ENCODE measurements around the gene EVX1.

Gene EVX1

DNA sequence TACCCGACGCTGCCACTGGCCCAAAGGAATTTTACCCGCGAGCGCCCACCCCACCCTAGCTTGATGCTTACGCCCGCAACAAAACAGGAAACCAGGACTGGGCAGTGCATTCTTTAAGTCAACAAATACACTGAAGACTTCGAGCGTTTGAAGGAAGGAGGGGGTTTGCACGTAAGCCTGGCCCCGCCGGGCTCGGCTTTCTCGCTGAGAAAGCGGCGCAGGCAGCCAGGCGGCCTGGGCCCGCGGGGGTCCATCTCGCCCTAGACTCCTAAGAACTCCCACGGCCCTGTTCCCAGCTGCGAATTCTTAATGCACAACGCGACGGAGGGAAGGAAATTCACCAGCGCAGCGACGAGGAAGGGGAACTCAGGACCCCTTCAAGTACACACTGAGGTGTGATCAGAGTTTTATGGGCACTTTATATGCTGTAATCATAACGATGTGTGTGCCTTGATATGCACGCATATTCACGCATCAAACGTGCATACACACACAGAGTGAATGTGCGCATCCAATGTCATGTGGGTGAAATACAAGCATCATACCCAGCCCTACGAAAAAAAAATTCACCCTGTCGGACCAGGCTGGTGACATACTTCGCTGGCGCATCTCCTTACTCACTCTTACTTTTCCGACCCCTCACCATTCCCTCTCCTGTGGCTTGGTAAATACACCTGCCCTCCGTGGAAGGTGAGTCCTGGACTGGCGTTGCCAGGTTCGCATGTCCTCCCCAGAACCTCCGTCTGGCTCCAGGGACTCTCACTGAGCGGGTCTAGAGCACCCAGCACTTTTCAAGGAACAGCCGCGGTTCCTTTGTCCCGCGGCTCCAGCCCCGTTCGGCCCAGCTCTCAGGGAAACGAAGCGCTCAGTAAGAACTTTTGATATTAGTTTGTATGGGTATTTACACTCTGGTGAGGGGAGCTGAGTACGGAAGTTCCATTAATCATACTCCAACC lies 37.0 kb upstream of the EVX1 start:
- Histone ChIP-seq H3K27ac (no peak overlapping the region), H3K27me3 (ENCODE audit: control insufficient read depth, insufficient read depth, low read length) (peaks cover 29% of the 10 kb centered on the region), H3K4me1 (no peaks in the 10 kb centered on the region)

DNA sequence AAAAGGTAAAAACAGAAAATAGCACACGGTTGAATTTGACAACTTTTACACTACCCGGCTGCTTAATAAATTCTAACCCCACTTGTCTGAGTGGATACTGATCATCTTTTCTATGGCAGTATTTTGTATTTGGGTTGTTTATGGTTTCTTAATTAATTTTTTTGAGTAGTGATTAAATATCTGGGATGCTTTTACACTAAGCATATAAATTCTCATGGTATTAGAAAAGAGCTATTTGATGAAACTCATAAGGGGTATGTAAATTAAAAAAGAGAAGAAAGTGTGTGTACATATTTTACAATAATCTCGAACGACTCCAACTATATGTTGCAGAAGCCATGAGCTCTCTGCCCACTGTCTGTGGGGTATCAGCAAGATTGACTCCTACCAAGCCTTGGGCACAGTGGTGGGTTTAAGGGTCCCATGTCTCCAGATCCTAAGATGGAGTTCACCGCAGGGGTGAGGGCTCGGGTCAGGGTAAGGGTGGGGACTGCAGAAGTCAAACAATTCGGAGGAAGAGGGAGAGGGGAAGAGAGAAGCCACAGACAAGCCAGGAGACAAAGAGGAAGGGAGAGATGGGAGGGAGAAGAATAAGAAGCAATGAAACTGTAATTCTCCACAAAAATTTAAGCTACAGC lies 35.1 kb upstream of the EVX1 start:
- Histone ChIP-seq H3K79me2 (no peaks in the 10 kb centered on the region), H3K4me3 (ENCODE audit: low read depth, low read length) (no peak overlapping the region), H3K27me3 (ENCODE audit: control insufficient read depth, insufficient read depth, low read length) (peaks cover 31% of the 10 kb centered on the region), H3K4me1 (no peaks in the 10 kb centered on the region), H3K27ac (no peak overlapping the region), H3K4me2 (ENCODE audit: low read length) (no peak overlapping the region), H3K9me3 (ENCODE audit: control insufficient read depth, low read length) (no peaks in the 10 kb centered on the region), H2AFZ (no peak overlapping the region), H3K9ac (no peak overlapping the region), H3K36me3 (ENCODE audit: control insufficient read depth, insufficient read depth, low read length) (no peaks in the 10 kb centered on the region)
- TF ChIP-seq, protein P1, sequence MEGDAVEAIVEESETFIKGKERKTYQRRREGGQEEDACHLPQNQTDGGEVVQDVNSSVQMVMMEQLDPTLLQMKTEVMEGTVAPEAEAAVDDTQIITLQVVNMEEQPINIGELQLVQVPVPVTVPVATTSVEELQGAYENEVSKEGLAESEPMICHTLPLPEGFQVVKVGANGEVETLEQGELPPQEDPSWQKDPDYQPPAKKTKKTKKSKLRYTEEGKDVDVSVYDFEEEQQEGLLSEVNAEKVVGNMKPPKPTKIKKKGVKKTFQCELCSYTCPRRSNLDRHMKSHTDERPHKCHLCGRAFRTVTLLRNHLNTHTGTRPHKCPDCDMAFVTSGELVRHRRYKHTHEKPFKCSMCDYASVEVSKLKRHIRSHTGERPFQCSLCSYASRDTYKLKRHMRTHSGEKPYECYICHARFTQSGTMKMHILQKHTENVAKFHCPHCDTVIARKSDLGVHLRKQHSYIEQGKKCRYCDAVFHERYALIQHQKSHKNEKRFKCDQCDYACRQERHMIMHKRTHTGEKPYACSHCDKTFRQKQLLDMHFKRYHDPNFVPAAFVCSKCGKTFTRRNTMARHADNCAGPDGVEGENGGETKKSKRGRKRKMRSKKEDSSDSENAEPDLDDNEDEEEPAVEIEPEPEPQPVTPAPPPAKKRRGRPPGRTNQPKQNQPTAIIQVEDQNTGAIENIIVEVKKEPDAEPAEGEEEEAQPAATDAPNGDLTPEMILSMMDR (IDR thresholded peaks at IDR 0.05): no peak

More for the DNA sequence above, 37.0 kb upstream of the EVX1 start:
- H3K4me2 ChIP-seq (ENCODE audit: low read length): no peak overlapping the region
- TF ChIP-seq, protein P1 (IDR thresholded peaks at IDR 0.05): no peak
- no peaks in the 10 kb centered on the region for H3K36me3 ChIP-seq (ENCODE audit: control insufficient read depth, insufficient read depth, low read length)
- H3K9me3 ChIP-seq (ENCODE audit: control insufficient read depth, low read length): no peaks in the 10 kb centered on the region
- H3K79me2 ChIP-seq: no peaks in the 10 kb centered on the region
- no peak overlapping the region for H2AFZ ChIP-seq
- no peak overlapping the region for H3K9ac ChIP-seq
- H3K4me3 ChIP-seq (ENCODE audit: low read depth, low read length): no peak overlapping the region

DNA sequence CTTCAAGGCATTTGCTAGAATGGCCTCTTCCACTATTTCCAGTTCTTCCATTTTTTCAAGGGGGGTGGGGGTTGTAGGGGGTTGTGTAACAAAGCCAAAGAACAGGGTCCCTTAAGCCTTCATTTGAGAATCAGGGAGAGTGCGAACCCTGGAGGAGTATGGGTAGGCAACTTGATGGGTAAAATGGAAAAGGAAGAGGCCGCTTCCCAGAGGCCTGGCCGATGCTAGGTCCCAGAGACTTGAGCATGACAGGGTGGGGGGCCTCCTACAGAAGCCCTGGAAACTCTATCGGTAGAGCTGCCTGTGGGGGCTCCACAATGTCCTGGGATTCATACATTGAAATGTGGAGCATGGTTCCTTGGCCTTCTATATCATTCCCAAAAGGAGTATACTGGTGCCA lies 33.6 kb upstream of the EVX1 start:
- Histone ChIP-seq H3K27ac (no peak overlapping the region), H3K9ac (no peak overlapping the region), H3K4me3 (ENCODE audit: low read depth, low read length) (no peak overlapping the region), H2AFZ (no peak overlapping the region), H3K79me2 (no peaks in the 10 kb centered on the region), H3K4me2 (ENCODE audit: low read length) (no peak overlapping the region), H3K9me3 (ENCODE audit: control insufficient read depth, low read length) (no peaks in the 10 kb centered on the region), H3K27me3 (ENCODE audit: control insufficient read depth, insufficient read depth, low read length) (peaks cover 45% of the 10 kb centered on the region), H3K36me3 (ENCODE audit: control insufficient read depth, insufficient read depth, low read length) (no peaks in the 10 kb centered on the region), H3K4me1 (no peaks in the 10 kb centered on the region)
- TF ChIP-seq, protein P1 (IDR thresholded peaks at IDR 0.05): no peak

DNA sequence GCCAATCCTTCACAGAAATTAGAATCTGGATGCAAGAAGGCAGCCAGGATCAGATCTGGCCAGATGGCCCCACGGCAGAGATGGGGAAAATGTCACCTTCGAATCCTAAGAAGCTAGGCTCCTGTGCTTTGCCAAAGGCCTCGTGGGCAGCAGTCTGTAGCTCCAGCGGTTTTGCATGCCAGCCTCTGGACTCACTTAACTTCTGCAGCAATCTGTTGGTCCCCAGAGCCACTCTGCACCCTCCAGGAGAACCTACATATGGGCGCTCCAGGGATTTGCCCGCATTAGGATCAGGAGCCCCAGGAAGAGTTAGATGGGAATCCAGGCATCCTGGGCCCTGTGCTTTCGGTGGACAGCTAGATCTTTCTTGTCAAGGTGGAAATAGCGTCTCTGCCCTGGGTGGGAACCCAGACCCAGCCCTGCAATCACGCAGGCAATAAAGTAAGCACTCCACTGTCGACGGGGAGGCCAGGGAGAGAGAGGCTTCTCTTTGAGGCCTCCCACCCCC lies 32.6 kb upstream of the EVX1 start:
- Histone ChIP-seq H3K4me2 (ENCODE audit: low read length) (no peak overlapping the region), H2AFZ (peak overlapping the region; percentile 64), H3K27ac (no peak overlapping the region), H3K9me3 (ENCODE audit: control insufficient read depth, low read length) (no peaks in the 10 kb centered on the region), H3K9ac (no peak overlapping the region), H3K79me2 (no peaks in the 10 kb centered on the region), H3K4me1 (no peaks in the 10 kb centered on the region), H3K4me3 (ENCODE audit: low read depth, low read length) (no peak overlapping the region), H3K36me3 (ENCODE audit: control insufficient read depth, insufficient read depth, low read length) (no peaks in the 10 kb centered on the region), H3K27me3 (ENCODE audit: control insufficient read depth, insufficient read depth, low read length) (peaks cover 46% of the 10 kb centered on the region)
- TF ChIP-seq, protein P1 (IDR thresholded peaks at IDR 0.05): no peak
